SK-N-SH (cell line): ENCODE data around the gene ZBTB45. TPM values are rescaled to one million over a fixed set of nuclear protein-coding genes. Genes with fewer than 3 reads are reported as not detected.

Experiments
- CTCF ChIA-PET: fragments of 300-600, 350-600 bp; formaldehyde crosslinking; extraction: SDS; loops from one replicate; lab custom pipeline; 2021; lab: Yijun Ruan, JAX
- POLR2A ChIA-PET: fragments of 350-600 bp; sonication (Branson Sonifier 250); formaldehyde crosslinking; extraction: SDS; loops from one replicate; lab custom pipeline; 2020; ENCODE audit warnings: antibody characterized with exemption, inconsistent platforms; lab: Yijun Ruan, JAX
- DNase-seq: peaks from one replicate; pipeline ENCODE4 v3.0.0; 2012
- H2AFZ ChIP-seq: fragments of 200-600 bp; sonication (generic); 2 replicates; pipeline ENCODE4 v1.8.1; 2016; ENCODE audit warnings: antibody characterized with exemption, mild to moderate bottlenecking, low read depth
- H3F3A ChIP-seq: fragments of 200-600 bp; sonication (generic); replicated peaks from 2 replicates; pipeline ENCODE3; 2016; ENCODE audit warnings: antibody characterized with exemption, mild to moderate bottlenecking; ENCODE audit not compliant: insufficient read depth
- H3K27ac ChIP-seq, 2 experiments: fragments of 200-500 bp in 1 of 2; fragments of 200-600 bp in 1 of 2; sonication (Bioruptor generic) in 1 of 2; sonication (generic), shearing (Covaris generic) in 1 of 2; 2 replicates each; pipeline versions ENCODE4 v1.5.1 to v1.6.1; 2014 to 2016; ENCODE audit warnings: low read depth in 2 of 2, inconsistent platforms in 1 of 2, low read length in 1 of 2, mild to moderate bottlenecking in 1 of 2, mixed read lengths in 1 of 2
- H3K27me3 ChIP-seq: fragments of 200-600 bp; sonication (generic), shearing (Covaris generic); 2 replicates; pipeline ENCODE4 v1.6.1; 2016; ENCODE audit warnings: mixed run types; ENCODE audit not compliant: insufficient read depth
- H3K36me3 ChIP-seq, 2 experiments: fragments of 200-500 bp in 1 of 2; fragments of 200-600 bp in 1 of 2; sonication (Bioruptor generic) in 1 of 2; sonication (generic) in 1 of 2; replicated peaks in 1 of 2; 2 replicates each; pipeline versions ENCODE3 to v1.5.1; 2014 to 2016; ENCODE audit warnings: low read length in 1 of 2, mild to moderate bottlenecking in 1 of 2; ENCODE audit not compliant: insufficient read depth in 2 of 2, control insufficient read depth in 1 of 2
- H3K4me1 ChIP-seq, 2 experiments: fragments of 200-500 bp in 1 of 2; fragments of 200-600 bp in 1 of 2; sonication (Bioruptor generic) in 1 of 2; sonication (generic), shearing (Covaris generic) in 1 of 2; 2 replicates each; pipeline versions ENCODE4 v1.5.1 to v1.6.1; 2014 to 2016; ENCODE audit warnings: low read depth in 1 of 2, low read length in 1 of 2, mixed run types in 1 of 2; ENCODE audit not compliant: insufficient read depth in 2 of 2, control insufficient read depth in 1 of 2
- H3K4me2 ChIP-seq: fragments of 200-600 bp; sonication (generic), shearing (Covaris generic); 2 replicates; pipeline ENCODE4 v1.6.1; 2017; ENCODE audit warnings: mixed run types
- H3K4me3 ChIP-seq, 2 experiments: fragments of 200-500 bp in 1 of 2; fragments of 200-600 bp in 1 of 2; sonication (Bioruptor generic) in 1 of 2; sonication (generic), shearing (Covaris generic) in 1 of 2; 2 replicates each; pipeline versions ENCODE4 v1.5.1 to v1.8.1; 2014 to 2016; ENCODE audit warnings: low read depth in 2 of 2, inconsistent platforms in 1 of 2, low read length in 1 of 2, mild to moderate bottlenecking in 1 of 2, mixed read lengths in 1 of 2, moderate library complexity in 1 of 2
- H3K79me2 ChIP-seq: fragments of 200-600 bp; sonication (generic); 2 replicates; pipeline ENCODE4 v1.8.1; 2017; ENCODE audit warnings: mild to moderate bottlenecking; ENCODE audit not compliant: insufficient read depth
- H3K9ac ChIP-seq: fragments of 200-600 bp; sonication (generic); 2 replicates; pipeline ENCODE4 v1.6.1; 2017; ENCODE audit warnings: mixed run types
- H3K9me2 ChIP-seq: fragments of 200-600 bp; sonication (generic); 2 replicates; pipeline ENCODE4 v1.6.1; 2017; ENCODE audit warnings: mixed run types
- H3K9me3 ChIP-seq: fragments of 200-600 bp; sonication (generic); 2 replicates; pipeline ENCODE4 v1.6.1; 2017; ENCODE audit warnings: mixed run types, mild to moderate bottlenecking, moderate library complexity
- H4K20me1 ChIP-seq: fragments of 200-600 bp; sonication (generic); 2 replicates; pipeline ENCODE4 v1.6.1; 2017; ENCODE audit warnings: mild to moderate bottlenecking, mixed run types; ENCODE audit not compliant: insufficient read depth
- CHD2 ChIP-seq: fragments of 150-350 bp; IDR thresholded peaks from 2 replicates; pipeline ENCODE4 v1.6.1; 2018; ENCODE audit warnings: low read length; ENCODE audit not compliant: partially characterized antibody
- ELF1 ChIP-seq: IDR thresholded peaks from 2 replicates; pipeline ENCODE4 v1.4.0; 2012
- FOSL2 ChIP-seq: IDR thresholded peaks from 2 replicates; pipeline ENCODE4 v1.4.0; 2012; ENCODE audit warnings: low read depth, mild to moderate bottlenecking, moderate library complexity, borderline replicate concordance
- FOXJ3 ChIP-seq: sonication (generic); formaldehyde crosslinking; IDR thresholded peaks from 2 replicates; pipeline ENCODE4 v1.5.1; 2020; ENCODE audit warnings: mild to moderate bottlenecking, missing genetic modification reagents
- GABPA ChIP-seq: IDR thresholded peaks from 2 replicates; pipeline ENCODE4 v1.4.0; 2012; ENCODE audit warnings: low read depth, mild to moderate bottlenecking
- IRF3 ChIP-seq: fragments of 150-350 bp; IDR thresholded peaks from 2 replicates; pipeline ENCODE4 v1.6.1; 2016; ENCODE audit warnings: mild to moderate bottlenecking, low read depth, low read length
- MAX ChIP-seq: IDR thresholded peaks from 2 replicates; pipeline ENCODE4 v1.4.0; 2012; ENCODE audit warnings: low read depth
- MXI1 ChIP-seq: IDR thresholded peaks from 2 replicates; pipeline ENCODE4 v1.6.1; 2012; ENCODE audit warnings: mild to moderate bottlenecking, low read depth, low read length, improper control_type of control experiment
- NRF1 ChIP-seq: IDR thresholded peaks from 2 replicates; pipeline ENCODE4 v1.6.1; 2012; ENCODE audit warnings: low read depth, mild to moderate bottlenecking, low read length
- POLR2AphosphoS5 ChIP-seq: IDR thresholded peaks from 2 replicates; pipeline ENCODE4 v1.6.1; 2012; ENCODE audit warnings: low read depth, low read length
- RAD21 ChIP-seq: IDR thresholded peaks from 2 replicates; pipeline ENCODE4 v1.6.1; 2012; ENCODE audit warnings: mild to moderate bottlenecking, low read length
- REST ChIP-seq: IDR thresholded peaks from 2 replicates; pipeline ENCODE4 v1.6.1; 2012; ENCODE audit warnings: mild to moderate bottlenecking, low read depth, low read length, moderate library complexity
- TAF1 ChIP-seq: IDR thresholded peaks from 2 replicates; pipeline ENCODE4 v1.6.1; 2012; ENCODE audit warnings: low read depth, mild to moderate bottlenecking, low read length, moderate library complexity, borderline replicate concordance
- TCF12 ChIP-seq: IDR thresholded peaks from 2 replicates; pipeline ENCODE4 v1.4.0; 2012
- USF1 ChIP-seq: IDR thresholded peaks from 2 replicates; pipeline ENCODE4 v1.4.0; 2012; ENCODE audit warnings: low read depth, borderline replicate concordance
- USF2 ChIP-seq: fragments of 150-350 bp; IDR thresholded peaks from 2 replicates; pipeline ENCODE4 v1.6.1; 2017; ENCODE audit warnings: antibody characterized with exemption, low read length, low read depth, borderline replicate concordance
- YY1 ChIP-seq: IDR thresholded peaks from 2 replicates; pipeline ENCODE4 v1.4.0; 2012; ENCODE audit warnings: low read depth, mild to moderate bottlenecking
- WGBS: methylation state at CpG from one replicate; pipeline ENCODE4 v1.1.6; 2017; ENCODE audit warnings: low lambda C conversion rate; 5-methylcytosine and 5-hydroxymethylcytosine counted together
- polyA plus RNA-seq, 3 experiments: library from polyadenylated mRNA; depleted of rRNA; stranded (reverse); fragments of >200 nt; gene quantifications; 2 replicates each; pipeline ENCODE4 v1.2.3, GENCODE V29; 2012

ZBTB45 gene
- polyA plus RNA-seq, 1 of the 3 experiments (the other 2 are of a cell fraction) = 11.3 TPM

- H2AFZ ChIP-seq = no peak overlapping the region
- no peaks in the 10 kb centered on the region for H3K9me3 ChIP-seq
- CTCF ChIA-PET = interaction anchor here (1.3 to 2.3 kb wide), 4 partner anchors 10 to 31 kb away, joined by 4 to 10 read pairs (median 5); partner anchors contain the start of genes CHMP2A and ZBTB45
- H3K36me3 ChIP-seq = peaks cover 31 to 42% of the 10 kb centered on the region in 2 experiments
- peaks cover 51% of the 10 kb centered on the region for H3K79me2 ChIP-seq
- H4K20me1 ChIP-seq = peaks cover 51% of the 10 kb centered on the region
- peaks cover 12% of the 10 kb centered on the region for H3F3A ChIP-seq
- peak overlapping the region; percentile 82 for H3K9ac ChIP-seq
- peak overlapping the region; percentile 99 for H3K4me2 ChIP-seq
- H3K4me1 ChIP-seq = peaks cover 11 to 20% of the 10 kb centered on the region in 2 experiments; a peak in 3 of 4 replicates
- no peaks in the 10 kb centered on the region for H3K27me3 ChIP-seq
- 1% methylated on average over 12 of the region's 92 CpGs for WGBS
- H3K9me2 ChIP-seq = no peaks in the 10 kb centered on the region
- TF ChIP-seq FOXJ3 (no peak), YY1 (peak; percentile 54; the same call in 1 of the 2 replicates)
- H3K4me3 ChIP-seq = peak overlapping the region; percentile 94 to 97
- DNase-seq = peak; percentile 96
- POLR2A ChIA-PET = interaction anchor here (0.9 to 4.0 kb wide), 5 partner anchors 9 to 68 kb away, joined by 3 to 45 read pairs (median 23); partner anchors contain the start of genes CHMP2A, UBE2M and ZBTB45
- H3K27ac ChIP-seq = peak overlapping the region; percentile 91 to 97
Observed at GRCh38 chr19:58544591-58545285, 25.1 kb upstream of the ZBTB45 start.

GRCh38 chr19:58543826-58544590, 24.4 kb upstream of the ZBTB45 start, which contains the start of gene TRIM28:
TRIM28 (plus strand) TSS chr19:58544064; CDS start chr19:58544758, 694 bp downstream.
- Histone ChIP-seq H3K27ac (peak within 1 kb of the TSS; percentile 91 to 97), H3K9ac (peak within 1 kb of the TSS; percentile 82), H3K79me2 (peaks cover 45% of the 10 kb centered on the region), H3K4me1 (peaks cover 11 to 20% of the 10 kb centered on the region in 2 experiments; a peak in 3 of 4 replicates), H4K20me1 (peaks cover 44% of the 10 kb centered on the region), H3K36me3 (peaks cover 24 to 35% of the 10 kb centered on the region in 2 experiments), H3K9me3 (no peaks in the 10 kb centered on the region), H3F3A (peaks cover 7% of the 10 kb centered on the region), H3K27me3 (no peaks in the 10 kb centered on the region; the same call in 1 of the 2 replicates), H3K4me2 (peak within 1 kb of the TSS; percentile 99), H3K9me2 (no peaks in the 10 kb centered on the region), H3K4me3 (peak within 1 kb of the TSS; percentile 94 to 97), H2AFZ (peak within 1 kb of the TSS; percentile 71)
- POLR2A ChIA-PET = interaction anchor here (0.9 to 4.0 kb wide), 8 partner anchors 10 to 181 kb away, joined by 3 to 45 read pairs (median 8); partner anchors contain the start of genes CHMP2A, UBE2M, ZBTB45 and ZNF497
- peak; percentile 88 for TF ChIP-seq TAF1
- no peak for TF ChIP-seq IRF3
- TF ChIP-seq ELF1 = peak; percentile 51; the same call in 1 of the 2 replicates
- TF ChIP-seq RAD21 = 0 out of 2 replicates have a peak, but pooled peaks have one; percentile 6
- peak; percentile 25 for TF ChIP-seq CHD2
- peak; percentile 58 for TF ChIP-seq MAX
- TF ChIP-seq MXI1 = 0 out of 2 replicates have a peak, but pooled peaks have one; percentile 29
- TF ChIP-seq REST = peak; percentile 56; the same call in 1 of the 2 replicates
- no peak for TF ChIP-seq FOSL2
- no peak for TF ChIP-seq USF1
- 0 out of 2 replicates have a peak, but pooled peaks have one; percentile 46 for TF ChIP-seq YY1
- TF ChIP-seq USF2 = no peak
- TF ChIP-seq POLR2AphosphoS5 = peak; percentile 97
- TF ChIP-seq GABPA = 0 out of 2 replicates have a peak, but pooled peaks have one; percentile 27
- TF ChIP-seq TCF12 = peak; percentile 13; the same call in 1 of the 2 replicates
- TF ChIP-seq NRF1 = peak; percentile 83
- DNase-seq = peak; percentile 100
- CTCF ChIA-PET = interaction anchor here (1.0 to 2.3 kb wide), 7 partner anchors 10 to 31 kb away, joined by 3 to 29 read pairs (median 5); partner anchors contain the start of genes CHMP2A and ZBTB45
- 0% methylated on average over 21 of the region's 73 CpGs for WGBS
